ENCODE measurements around the gene TOX3.

Gene TOX3

GRCh38 chr16:52535076-52535475 is 11.9 kb downstream of the TOX3 start:
- DNase-seq: no peak

- no peak for DNase-seq
Measured at GRCh38 chr16:52533296-52533695, 13.6 kb downstream of the TOX3 start.

GRCh38 chr16:52532384-52532783 is 14.6 kb downstream of the TOX3 start:
- no peak for DNase-seq

- no peak for DNase-seq
Measured at GRCh38 chr16:52529226-52529625, 17.7 kb downstream of the TOX3 start.

- DNase-seq: no peak
Measured at GRCh38 chr16:52528393-52529065, 18.4 kb downstream of the TOX3 start.

- no peak for DNase-seq
Measured at GRCh38 chr16:52526830-52527229, 20.1 kb downstream of the TOX3 start.

GRCh38 chr16:52526116-52526828 is 20.7 kb downstream of the TOX3 start:
- DNase-seq: no peak

GRCh38 chr16:52521570-52521969 is 25.4 kb downstream of the TOX3 start:
- DNase-seq: no peak

GRCh38 chr16:52518884-52519283 is 28.1 kb downstream of the TOX3 start:
- no peak for DNase-seq

- no peak for DNase-seq
Measured at GRCh38 chr16:52515068-52515671, 31.8 kb downstream of the TOX3 start.

GRCh38 chr16:52512297-52512987 is 34.5 kb downstream of the TOX3 start:
- DNase-seq: no peak

- DNase-seq: no peak
Measured at GRCh38 chr16:52501746-52502145, 45.2 kb downstream of the TOX3 start.

GRCh38 chr16:52500963-52501362 is 46.0 kb downstream of the TOX3 start:
- DNase-seq: no peak

- DNase-seq: no peak
Measured at GRCh38 chr16:52499060-52499440, 47.9 kb downstream of the TOX3 start.

- no peak for DNase-seq
Measured at GRCh38 chr16:52498328-52499059, 48.4 kb downstream of the TOX3 start.

- DNase-seq: no peak
Measured at GRCh38 chr16:52497067-52497816, 49.7 kb downstream of the TOX3 start.

GRCh38 chr16:52496051-52496876 is 50.7 kb downstream of the TOX3 start:
- DNase-seq: no peak

- no peak for DNase-seq
Measured at GRCh38 chr16:52494621-52495020, 52.3 kb downstream of the TOX3 start.

GRCh38 chr16:52494145-52494544 is 52.8 kb downstream of the TOX3 start:
- DNase-seq: no peak

GRCh38 chr16:52492789-52493357 is 54.1 kb downstream of the TOX3 start:
- no peak for DNase-seq

- DNase-seq: no peak
Measured at GRCh38 chr16:52491216-52491615, 55.7 kb downstream of the TOX3 start.
